Epithelial cell of esophagus (primary cell): ENCODE data around the gene RPS15.

Source experiments
- DNase-seq: peaks from one replicate; pipeline ENCODE4 v3.0.0; 2010; ENCODE audit warnings: low read depth
- H3K4me3 ChIP-seq: 2 replicates; pipeline ENCODE4 v1.5.1; 2011; ENCODE audit warnings: mild to moderate bottlenecking, low read length, control low read depth
- CTCF ChIP-seq: IDR thresholded peaks from 2 replicates; pipeline ENCODE4 v1.5.1; 2011; ENCODE audit warnings: low read depth, mild to moderate bottlenecking, low read length, control low read depth, inconsistent platforms; ENCODE audit not compliant: insufficient read depth; ENCODE audit errors: missing control alignments

The RPS15 gene

GRCh38 chr19:1438035-1438932 is at the start of gene RPS15:
Gene RPS15 (plus strand): TSS chr19:1438396. CDS start chr19:1438426, 30 bp downstream.
- TF ChIP-seq CTCF = peak; percentile 89
- peak within 1 kb of the TSS; percentile 93 for H3K4me3 ChIP-seq
- DNase-seq = peak; percentile 95

- H3K4me3 ChIP-seq = no peak overlapping the region
- DNase-seq = no peak
- TF ChIP-seq CTCF = no peak
Measured at GRCh38 chr19:1388637-1389026, 49.6 kb upstream of the RPS15 start.

GRCh38 chr19:1389033-1389940 is 48.9 kb upstream of the RPS15 start:
- no peak for DNase-seq
- no peak overlapping the region for H3K4me3 ChIP-seq
- TF ChIP-seq CTCF = no peak

- no peak overlapping the region for H3K4me3 ChIP-seq
- no peak for DNase-seq
- TF ChIP-seq CTCF = no peak
Measured at GRCh38 chr19:1390890-1391423, 47.2 kb upstream of the RPS15 start.

GRCh38 chr19:1392407-1392806 is 45.8 kb upstream of the RPS15 start:
- H3K4me3 ChIP-seq = no peak overlapping the region
- DNase-seq = no peak
- TF ChIP-seq CTCF = no peak

GRCh38 chr19:1392939-1393530 is 45.2 kb upstream of the RPS15 start:
- no peak for DNase-seq
- TF ChIP-seq CTCF = no peak
- H3K4me3 ChIP-seq = no peak overlapping the region
